ENCODE measurements around the gene FN3KRP. TPM values are rescaled to one million over a fixed set of nuclear protein-coding genes. Genes with fewer than 3 reads are reported as not detected.

Gene FN3KRP
- total RNA-seq, 6 experiments from 2014 or later = 7.6 to 24.8 (median 14.3) TPM

DNA sequence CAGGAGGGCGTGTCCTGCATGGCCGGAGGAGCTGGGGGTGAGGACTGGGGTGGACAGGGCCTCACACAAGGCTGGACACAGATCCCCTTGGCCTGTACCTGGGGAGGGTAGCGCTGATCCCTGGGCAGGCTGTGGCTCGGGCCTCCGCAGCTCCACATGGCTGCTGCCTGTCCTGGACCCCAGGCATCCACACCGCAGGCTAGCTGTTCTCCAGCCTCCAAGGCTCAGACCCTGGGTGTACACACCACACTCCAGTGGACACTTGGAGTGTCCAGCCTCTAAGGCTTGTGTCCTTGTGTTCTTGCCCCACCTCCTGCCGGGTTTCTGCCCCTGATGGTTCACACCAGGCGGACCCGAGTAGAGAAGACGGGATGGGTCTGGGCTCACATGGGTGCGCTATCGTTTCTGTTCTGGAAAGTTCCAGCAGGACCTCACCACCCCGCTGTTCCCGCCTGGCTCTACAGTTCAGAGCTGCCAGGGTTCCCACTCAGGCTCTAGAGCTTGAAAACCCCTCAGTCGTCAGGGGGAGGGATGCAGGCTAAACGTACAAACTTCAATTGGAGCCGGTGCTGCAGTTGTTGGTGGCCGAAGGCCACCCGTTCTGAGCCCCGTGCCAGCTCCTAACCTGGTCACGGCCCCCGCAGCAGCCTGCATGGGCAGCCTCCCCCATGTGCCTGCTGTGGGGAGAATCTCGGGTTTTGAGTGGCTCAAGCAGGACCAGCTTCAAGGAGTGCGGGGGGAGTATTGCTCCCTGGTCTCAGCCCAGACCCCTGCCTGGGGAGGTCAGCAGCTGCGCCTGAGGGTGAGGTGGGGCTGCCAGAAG lies 6.6 kb upstream of the FN3KRP start:
- Histone ChIP-seq H3K27me3 (no peaks in the 10 kb centered on the region), H3K4me3 (no peak overlapping the region), H3K9me3 (no peaks in the 10 kb centered on the region), H3K4me1 (peaks cover 0 to under 1% (median 0%) of the 10 kb centered on the region in 4 donors), H3K36me3 (no peaks in the 10 kb centered on the region), H3K27ac (no peak overlapping the region)
- ATAC-seq (peak in 3 of 4 donors; percentile 5 to 11 (median 7)), DNase-seq (no peak)
- WGBS (ENCODE audit: insufficient coverage, low coverage, low lambda C conversion rate, missing lambda C conversion rate) = 73% methylated on average over 7 of the region's 25 CpGs
- TF ChIP-seq POLR2A (IDR thresholded peaks at IDR 0.05) = no peak
- TF ChIP-seq, protein P1, sequence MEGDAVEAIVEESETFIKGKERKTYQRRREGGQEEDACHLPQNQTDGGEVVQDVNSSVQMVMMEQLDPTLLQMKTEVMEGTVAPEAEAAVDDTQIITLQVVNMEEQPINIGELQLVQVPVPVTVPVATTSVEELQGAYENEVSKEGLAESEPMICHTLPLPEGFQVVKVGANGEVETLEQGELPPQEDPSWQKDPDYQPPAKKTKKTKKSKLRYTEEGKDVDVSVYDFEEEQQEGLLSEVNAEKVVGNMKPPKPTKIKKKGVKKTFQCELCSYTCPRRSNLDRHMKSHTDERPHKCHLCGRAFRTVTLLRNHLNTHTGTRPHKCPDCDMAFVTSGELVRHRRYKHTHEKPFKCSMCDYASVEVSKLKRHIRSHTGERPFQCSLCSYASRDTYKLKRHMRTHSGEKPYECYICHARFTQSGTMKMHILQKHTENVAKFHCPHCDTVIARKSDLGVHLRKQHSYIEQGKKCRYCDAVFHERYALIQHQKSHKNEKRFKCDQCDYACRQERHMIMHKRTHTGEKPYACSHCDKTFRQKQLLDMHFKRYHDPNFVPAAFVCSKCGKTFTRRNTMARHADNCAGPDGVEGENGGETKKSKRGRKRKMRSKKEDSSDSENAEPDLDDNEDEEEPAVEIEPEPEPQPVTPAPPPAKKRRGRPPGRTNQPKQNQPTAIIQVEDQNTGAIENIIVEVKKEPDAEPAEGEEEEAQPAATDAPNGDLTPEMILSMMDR (IDR thresholded peaks at IDR 0.05) = no peak
- intact Hi-C loops (cut with DNase I) = loop anchor here in 1 of 2 donors (10.0 kb wide), 1 partner anchor 55 kb away; no protein-coding TSS in a partner anchor

DNA sequence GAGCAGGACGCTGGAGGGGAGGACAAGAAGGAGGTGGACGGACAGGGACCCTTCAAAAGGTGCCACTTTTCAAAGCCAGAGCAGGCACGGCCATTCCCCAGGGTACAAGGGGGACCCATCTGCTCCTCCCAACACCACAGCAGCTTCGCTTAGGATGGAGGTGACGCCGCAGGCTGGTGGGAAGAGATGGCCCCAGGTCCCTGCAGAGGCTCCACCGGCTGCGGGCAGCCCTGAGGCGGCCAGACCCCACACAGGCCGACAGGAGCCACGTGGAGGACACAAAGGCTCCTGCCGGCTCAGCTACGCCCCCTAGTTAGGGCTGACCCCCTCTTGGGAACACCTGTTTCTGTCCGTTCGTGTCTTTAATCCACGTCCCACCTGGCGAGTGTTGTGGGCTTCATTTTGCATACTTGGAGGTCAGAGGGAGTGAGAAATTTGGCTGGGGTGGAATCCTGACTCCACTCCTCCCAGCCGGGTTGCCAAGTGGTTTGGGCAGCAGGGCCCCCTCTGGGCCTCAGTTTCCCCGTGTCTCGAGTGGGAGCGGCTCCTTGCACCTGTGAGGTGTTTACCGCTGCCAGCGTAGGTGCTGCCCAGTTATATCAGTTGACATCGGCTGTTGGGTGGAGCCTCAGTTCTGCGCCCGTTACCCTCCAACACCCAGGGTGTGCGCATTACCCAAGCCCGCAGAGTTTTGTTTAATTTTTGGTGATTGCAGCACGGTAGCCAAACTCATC lies 5.8 kb upstream of the FN3KRP start:
- Histone ChIP-seq H3K4me3 (no peak overlapping the region), H3K27me3 (no peaks in the 10 kb centered on the region), H3K9me3 (no peaks in the 10 kb centered on the region), H3K27ac (no peak overlapping the region), H3K4me1 (peaks cover 0 to 3% (median 0%) of the 10 kb centered on the region in 4 donors), H3K36me3 (no peaks in the 10 kb centered on the region)
- ATAC-seq = no peak
- TF ChIP-seq POLR2A (IDR thresholded peaks at IDR 0.05) = no peak
- TF ChIP-seq, protein P1 (IDR thresholded peaks at IDR 0.05) = no peak
- intact Hi-C loops (cut with DNase I) = loop anchor here in 1 of 2 donors (10.0 kb wide), 1 partner anchor 54 kb away; no protein-coding TSS in a partner anchor
- DNase-seq = no peak
- 74% methylated on average over 9 of the region's 29 CpGs for WGBS (ENCODE audit: insufficient coverage, low coverage, low lambda C conversion rate, missing lambda C conversion rate)

DNA sequence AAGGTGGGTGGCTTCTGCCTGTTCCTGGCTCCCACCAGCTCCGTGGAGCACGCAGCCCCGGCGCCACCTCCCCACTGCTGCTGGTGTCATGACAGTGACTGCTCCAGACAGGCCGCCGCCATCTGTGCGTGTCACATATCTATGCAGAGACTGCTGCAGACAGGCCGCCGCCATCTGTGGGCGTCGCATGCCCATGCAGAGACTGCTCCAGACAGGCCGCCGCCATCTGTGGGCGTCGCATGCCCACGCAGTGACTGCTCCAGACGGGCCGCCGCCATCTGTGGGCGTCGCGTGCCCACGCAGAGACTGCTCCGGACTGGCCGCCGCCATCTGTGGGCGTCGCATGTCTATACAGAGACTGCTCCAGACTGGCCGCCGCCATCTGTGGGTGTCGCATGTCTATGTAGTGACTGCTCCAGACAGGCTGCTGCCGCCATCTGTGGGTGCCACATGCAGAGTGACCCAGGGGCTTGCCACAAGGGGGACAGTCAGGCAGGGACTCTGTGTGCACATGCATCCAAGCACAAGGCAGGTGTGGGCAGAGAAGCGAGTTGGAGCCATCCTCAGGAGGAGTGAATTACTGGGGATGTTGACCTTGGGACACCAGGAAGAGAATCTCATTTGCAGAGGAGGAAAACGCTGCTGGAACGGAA lies 3.3 kb upstream of the FN3KRP start:
- WGBS (ENCODE audit: insufficient coverage, low coverage, low lambda C conversion rate, missing lambda C conversion rate) = 87% methylated on average over 20 of the region's 35 CpGs
- no peak overlapping the region for H3K4me3 ChIP-seq
- no peaks in the 10 kb centered on the region for H3K9me3 ChIP-seq
- intact Hi-C loops (cut with DNase I) = loop anchor here in 1 of 2 donors (10.0 kb wide), 1 partner anchor 52 kb away; no protein-coding TSS in a partner anchor
- DNase-seq (no peak), ATAC-seq (no peak)
- no peaks in the 10 kb centered on the region for H3K27me3 ChIP-seq
- no peak overlapping the region for H3K27ac ChIP-seq
- no peak for TF ChIP-seq POLR2A (IDR thresholded peaks at IDR 0.05)
- TF ChIP-seq, protein P1 (IDR thresholded peaks at IDR 0.05) = no peak
- peaks cover 0 to 16% (median 0%) of the 10 kb centered on the region in 4 donors for H3K4me1 ChIP-seq
- no peaks in the 10 kb centered on the region for H3K36me3 ChIP-seq

DNA sequence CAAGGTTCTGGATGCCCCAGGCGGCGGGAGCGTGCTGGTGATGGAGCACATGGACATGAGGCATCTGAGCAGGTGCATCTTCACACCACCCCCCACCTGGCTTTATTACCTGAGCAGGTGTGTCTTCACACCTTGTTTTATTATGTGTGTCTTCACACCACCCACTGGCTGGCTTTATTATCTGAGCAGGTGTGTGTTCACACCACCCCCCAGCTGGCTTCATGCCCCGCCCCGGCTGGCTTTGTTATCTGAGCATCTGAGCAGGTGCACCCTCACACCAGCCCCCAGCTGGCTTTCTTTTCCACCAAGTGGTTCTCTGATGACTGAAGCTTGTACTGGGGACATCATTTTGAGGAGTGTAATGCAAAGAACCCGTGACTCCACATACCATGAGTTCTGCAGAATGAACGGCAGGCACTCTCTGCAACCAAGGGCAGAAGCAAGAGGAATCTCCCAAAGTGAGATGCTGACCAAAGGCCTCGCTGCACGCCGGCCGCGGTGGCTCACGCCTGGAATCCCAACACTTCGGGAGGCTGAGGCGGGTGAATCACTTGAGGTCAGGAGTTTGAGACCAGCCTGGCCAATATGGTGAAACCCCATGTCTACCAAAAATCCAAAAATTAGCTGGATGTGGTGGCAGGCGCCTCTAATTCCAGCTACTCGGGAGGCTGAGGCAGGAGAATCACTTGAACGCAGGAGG lies 2.6 kb downstream of the FN3KRP start:
- no peak for DNase-seq
- no peak for TF ChIP-seq POLR2A (IDR thresholded peaks at IDR 0.05)
- TF ChIP-seq, protein P1 (IDR thresholded peaks at IDR 0.05) = no peak
- intact Hi-C loops (cut with DNase I) = loop anchor here in 1 of 2 donors (10.0 kb wide), 1 partner anchor 46 kb away; no protein-coding TSS in a partner anchor
- WGBS (ENCODE audit: insufficient coverage, low coverage, low lambda C conversion rate, missing lambda C conversion rate) = 97% methylated on average over 11 of the region's 18 CpGs
- H3K27me3 ChIP-seq = no peaks in the 10 kb centered on the region
- no peak for ATAC-seq
- H3K27ac ChIP-seq = no peak overlapping the region
- no peaks in the 10 kb centered on the region for H3K9me3 ChIP-seq
- H3K36me3 ChIP-seq = peaks cover 0 to 13% (median 3%) of the 10 kb centered on the region in 4 donors
- peaks cover 0 to 16% (median 0%) of the 10 kb centered on the region in 4 donors for H3K4me1 ChIP-seq
- no peak overlapping the region for H3K4me3 ChIP-seq
